Measurements from ENCODE around the gene ADM. TPM values are rescaled to one million over a fixed set of nuclear protein-coding genes. Genes with fewer than 3 reads are reported as not detected.

ADM gene
- total RNA-seq, 1 donor from 2014 or later: 19.5 TPM

- TF ChIP-seq, protein P1, sequence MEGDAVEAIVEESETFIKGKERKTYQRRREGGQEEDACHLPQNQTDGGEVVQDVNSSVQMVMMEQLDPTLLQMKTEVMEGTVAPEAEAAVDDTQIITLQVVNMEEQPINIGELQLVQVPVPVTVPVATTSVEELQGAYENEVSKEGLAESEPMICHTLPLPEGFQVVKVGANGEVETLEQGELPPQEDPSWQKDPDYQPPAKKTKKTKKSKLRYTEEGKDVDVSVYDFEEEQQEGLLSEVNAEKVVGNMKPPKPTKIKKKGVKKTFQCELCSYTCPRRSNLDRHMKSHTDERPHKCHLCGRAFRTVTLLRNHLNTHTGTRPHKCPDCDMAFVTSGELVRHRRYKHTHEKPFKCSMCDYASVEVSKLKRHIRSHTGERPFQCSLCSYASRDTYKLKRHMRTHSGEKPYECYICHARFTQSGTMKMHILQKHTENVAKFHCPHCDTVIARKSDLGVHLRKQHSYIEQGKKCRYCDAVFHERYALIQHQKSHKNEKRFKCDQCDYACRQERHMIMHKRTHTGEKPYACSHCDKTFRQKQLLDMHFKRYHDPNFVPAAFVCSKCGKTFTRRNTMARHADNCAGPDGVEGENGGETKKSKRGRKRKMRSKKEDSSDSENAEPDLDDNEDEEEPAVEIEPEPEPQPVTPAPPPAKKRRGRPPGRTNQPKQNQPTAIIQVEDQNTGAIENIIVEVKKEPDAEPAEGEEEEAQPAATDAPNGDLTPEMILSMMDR (IDR thresholded peaks at IDR 0.05): no peak
- no peaks in the 10 kb centered on the region for H3K27me3 ChIP-seq (ENCODE audit: low read depth)
- no peak for ATAC-seq
- H3K36me3 ChIP-seq: no peaks in the 10 kb centered on the region
- peaks cover 17% of the 10 kb centered on the region for H3K4me1 ChIP-seq
- no peak overlapping the region for H3K27ac ChIP-seq
- H3K4me3 ChIP-seq: no peak overlapping the region
- DNase-seq: no peak
- no peaks in the 10 kb centered on the region for H3K9me3 ChIP-seq
- intact Hi-C loops (cut with DNase I): no loop called here
Observed at GRCh38 chr11:10349281-10349665, 44.4 kb downstream of the ADM start.

GRCh38 chr11:10349806-10350205 lies 44.9 kb downstream of the ADM start:
- no peak for ATAC-seq

DNA sequence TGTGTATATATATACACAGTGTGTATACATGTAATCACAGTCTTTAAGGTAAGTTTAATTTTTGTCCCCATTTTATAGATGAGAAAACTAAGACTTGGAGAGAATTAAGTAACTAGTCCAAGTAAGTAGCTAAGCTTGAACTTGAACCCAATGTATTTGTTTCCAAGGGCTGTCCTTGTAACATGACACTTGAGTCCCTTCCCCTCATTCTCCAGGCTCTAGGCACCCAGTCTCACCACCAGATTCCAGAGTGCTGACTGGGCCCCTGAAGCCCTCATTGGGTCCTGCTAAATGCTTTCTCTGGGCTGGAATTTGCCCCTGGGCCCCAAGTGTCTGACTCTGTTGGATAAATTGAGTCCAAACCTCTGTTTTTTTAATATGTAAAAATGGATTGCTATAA lies 45.5 kb downstream of the ADM start:
- Histone ChIP-seq H3K9me3 (no peaks in the 10 kb centered on the region), H3K27ac (no peak overlapping the region), H3K4me3 (no peak overlapping the region), H3K36me3 (no peaks in the 10 kb centered on the region), H3K4me1 (peaks cover 22% of the 10 kb centered on the region), H3K27me3 (ENCODE audit: low read depth) (no peaks in the 10 kb centered on the region)
- intact Hi-C loops (cut with DNase I): no loop called here
- TF ChIP-seq, protein P1 (IDR thresholded peaks at IDR 0.05): no peak
- no peak for DNase-seq
- no peak for ATAC-seq

More at GRCh38 chr11:10349806-10350205, 44.9 kb downstream of the ADM start:
- TF ChIP-seq, protein P1 (IDR thresholded peaks at IDR 0.05): no peak
- H3K4me1 ChIP-seq: peaks cover 22% of the 10 kb centered on the region
- H3K36me3 ChIP-seq: no peaks in the 10 kb centered on the region
- H3K9me3 ChIP-seq: no peaks in the 10 kb centered on the region
- H3K4me3 ChIP-seq: no peak overlapping the region
- H3K27ac ChIP-seq: no peak overlapping the region
- intact Hi-C loops (cut with DNase I): no loop called here
- no peaks in the 10 kb centered on the region for H3K27me3 ChIP-seq (ENCODE audit: low read depth)
- DNase-seq: no peak

GRCh38 chr11:10351435-10351764 lies 46.5 kb downstream of the ADM start:
- intact Hi-C loops (cut with DNase I): no loop called here
- Histone ChIP-seq H3K9me3 (no peaks in the 10 kb centered on the region), H3K27ac (peak overlapping the region; percentile 54), H3K27me3 (ENCODE audit: low read depth) (no peaks in the 10 kb centered on the region), H3K36me3 (no peaks in the 10 kb centered on the region), H3K4me1 (peaks cover 22% of the 10 kb centered on the region), H3K4me3 (no peak overlapping the region)
- no peak for ATAC-seq
- TF ChIP-seq, protein P1 (IDR thresholded peaks at IDR 0.05): no peak
- DNase-seq: no peak

- H3K27me3 ChIP-seq (ENCODE audit: low read depth): no peaks in the 10 kb centered on the region
- no peaks in the 10 kb centered on the region for H3K9me3 ChIP-seq
- H3K27ac ChIP-seq: peak overlapping the region; percentile 54
- ATAC-seq (peak; percentile 60 to 78), DNase-seq (no peak)
- TF ChIP-seq, protein P1 (IDR thresholded peaks at IDR 0.05): no peak
- intact Hi-C loops (cut with DNase I): no loop called here
- no peak overlapping the region for H3K4me3 ChIP-seq
- H3K36me3 ChIP-seq: no peaks in the 10 kb centered on the region
- H3K4me1 ChIP-seq: peaks cover 22% of the 10 kb centered on the region
Observed at GRCh38 chr11:10351765-10352641, 47.1 kb downstream of the ADM start.
